ENCODE data around the gene E4F1. TPM values are rescaled to one million over a fixed set of nuclear protein-coding genes. Genes with fewer than 3 reads are reported as not detected.
A peak's percentile ranks its signal among the peaks of the same experiment; 100 is the strongest.
"Not testable (repeated sequence)": the region's sequence is repeated elsewhere in the genome, so short reads cannot be mapped to it uniquely, and the experiment has no call there.

E4F1 gene
- total and polyA plus RNA-seq, 2 donors from 2014 or later = 13.6 to 26.0 TPM

DNA sequence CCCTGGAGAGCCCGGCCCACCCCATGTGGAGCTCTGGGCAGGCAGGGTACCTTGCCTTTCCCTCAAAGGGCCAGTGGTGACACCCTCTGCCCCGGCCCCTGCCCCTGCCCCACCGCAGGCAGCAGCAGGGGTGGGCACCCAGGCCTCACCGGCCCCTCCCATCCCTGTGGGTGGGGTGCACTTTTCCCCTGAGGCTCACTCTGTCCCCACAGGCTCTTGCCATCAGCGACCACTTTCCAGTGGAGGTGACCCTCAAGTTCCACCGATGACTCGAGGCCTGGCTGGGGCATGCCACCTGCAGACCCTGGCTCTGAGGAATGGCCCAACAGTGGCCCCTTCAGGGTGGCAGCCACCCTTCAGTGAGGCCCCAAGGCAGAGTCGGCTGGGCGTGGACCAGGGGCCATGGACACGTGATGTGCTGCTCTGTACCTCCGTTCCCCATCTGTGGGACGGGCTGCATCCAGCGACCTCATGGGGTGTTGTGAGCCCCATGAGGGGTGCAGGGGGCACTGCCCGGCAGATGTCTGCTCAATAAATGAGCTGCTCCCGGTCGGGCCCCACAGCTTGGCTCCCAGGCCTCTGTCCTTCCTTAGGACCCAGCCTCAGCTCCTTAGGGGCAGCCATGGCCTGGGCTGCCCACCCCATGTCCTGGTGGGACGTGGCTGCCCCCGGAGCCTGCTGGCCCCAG, 14.9 kb downstream of the E4F1 start:
- Histone ChIP-seq H3K9ac (ENCODE audit: low read length in 3 of 3) (no peak overlapping the region), H3K36me3 (ENCODE audit: control insufficient read depth in 2 of 3, insufficient read depth in 3 of 3, low read length in 3 of 3) (peaks cover 0 to 17% (median 12%) of the 10 kb centered on the region in 3 donors), H3K27ac (ENCODE audit: low read depth in 2 of 2, low read length in 2 of 2) (no peak overlapping the region), H3K4me1 (ENCODE audit: control insufficient read depth in 2 of 3, insufficient read depth in 2 of 3, low read depth in 1 of 3, low read length in 3 of 3) (peaks cover 0 to 7% (median 0%) of the 10 kb centered on the region in 3 donors), H3K9me3 (ENCODE audit: control insufficient read depth in 2 of 3, insufficient read depth in 1 of 3, low read length in 3 of 3) (no peaks in the 10 kb centered on the region), H3K4me3 (ENCODE audit: low read length in 3 of 3) (no peak overlapping the region), H3K27me3 (ENCODE audit: control insufficient read depth, insufficient read depth, low read length) (no peaks in the 10 kb centered on the region)
- intact Hi-C loops (cut with DNase I) = no loop called here
- TF ChIP-seq, protein P1, sequence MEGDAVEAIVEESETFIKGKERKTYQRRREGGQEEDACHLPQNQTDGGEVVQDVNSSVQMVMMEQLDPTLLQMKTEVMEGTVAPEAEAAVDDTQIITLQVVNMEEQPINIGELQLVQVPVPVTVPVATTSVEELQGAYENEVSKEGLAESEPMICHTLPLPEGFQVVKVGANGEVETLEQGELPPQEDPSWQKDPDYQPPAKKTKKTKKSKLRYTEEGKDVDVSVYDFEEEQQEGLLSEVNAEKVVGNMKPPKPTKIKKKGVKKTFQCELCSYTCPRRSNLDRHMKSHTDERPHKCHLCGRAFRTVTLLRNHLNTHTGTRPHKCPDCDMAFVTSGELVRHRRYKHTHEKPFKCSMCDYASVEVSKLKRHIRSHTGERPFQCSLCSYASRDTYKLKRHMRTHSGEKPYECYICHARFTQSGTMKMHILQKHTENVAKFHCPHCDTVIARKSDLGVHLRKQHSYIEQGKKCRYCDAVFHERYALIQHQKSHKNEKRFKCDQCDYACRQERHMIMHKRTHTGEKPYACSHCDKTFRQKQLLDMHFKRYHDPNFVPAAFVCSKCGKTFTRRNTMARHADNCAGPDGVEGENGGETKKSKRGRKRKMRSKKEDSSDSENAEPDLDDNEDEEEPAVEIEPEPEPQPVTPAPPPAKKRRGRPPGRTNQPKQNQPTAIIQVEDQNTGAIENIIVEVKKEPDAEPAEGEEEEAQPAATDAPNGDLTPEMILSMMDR (IDR thresholded peaks at IDR 0.05; ENCODE audit: borderline replicate concordance, extremely low read depth, insufficient read depth) = no peak
- FAIRE-seq = no peak
- peak in 1 of 5 donors; percentile 76 for DNase-seq

DNA sequence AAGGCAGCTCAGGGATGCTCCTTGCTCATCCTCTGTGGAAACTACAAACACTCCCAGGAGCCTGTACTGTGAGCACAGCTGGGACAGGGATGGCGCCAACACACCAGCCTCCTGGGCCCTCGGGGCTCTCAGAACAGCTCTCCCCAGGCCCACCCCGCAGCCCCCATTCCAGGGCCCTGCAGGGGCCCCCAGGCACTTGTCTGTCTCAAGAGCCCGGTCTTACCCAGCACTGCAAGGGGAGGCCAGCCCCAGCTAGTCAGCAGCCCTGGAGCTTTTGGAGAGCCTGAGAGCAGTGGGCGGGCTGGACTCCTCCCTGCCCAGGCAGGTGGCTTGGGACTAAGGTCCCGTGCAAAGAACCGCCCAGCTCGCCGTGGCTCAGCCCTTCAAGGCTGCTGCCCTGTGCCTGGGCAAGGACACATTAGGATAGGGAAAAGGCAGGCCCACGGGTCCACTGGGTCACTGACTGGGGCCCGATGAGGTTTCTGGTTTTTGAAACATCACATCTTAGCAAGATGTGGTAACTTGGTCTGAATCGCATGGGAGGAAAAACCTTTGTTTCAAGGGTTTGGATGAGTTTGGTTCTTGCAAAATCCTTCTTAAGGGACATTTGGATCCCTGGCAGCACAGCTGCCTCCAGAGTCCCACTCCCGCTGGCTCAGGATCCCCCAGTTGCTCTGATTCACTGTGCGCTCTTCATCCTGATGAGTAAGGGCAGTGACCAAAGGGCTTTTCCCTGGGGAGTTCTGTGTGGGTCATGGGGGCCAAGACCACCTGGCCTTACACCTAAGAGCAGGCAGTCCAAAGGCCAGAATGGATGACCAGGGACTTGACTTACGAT, 15.7 kb downstream of the E4F1 start:
- Histone ChIP-seq H3K36me3 (ENCODE audit: control insufficient read depth in 2 of 3, insufficient read depth in 3 of 3, low read length in 3 of 3) (peaks cover 0 to 19% (median 12%) of the 10 kb centered on the region in 3 donors), H3K9ac (ENCODE audit: low read length in 3 of 3) (no peak overlapping the region), H3K27ac (ENCODE audit: low read depth in 2 of 2, low read length in 2 of 2) (no peak overlapping the region), H3K27me3 (ENCODE audit: control insufficient read depth, insufficient read depth, low read length) (no peaks in the 10 kb centered on the region), H3K9me3 (ENCODE audit: control insufficient read depth in 2 of 3, insufficient read depth in 1 of 3, low read length in 3 of 3) (no peaks in the 10 kb centered on the region), H3K4me3 (ENCODE audit: low read length in 3 of 3) (no peak overlapping the region), H3K4me1 (ENCODE audit: control insufficient read depth in 2 of 3, insufficient read depth in 2 of 3, low read depth in 1 of 3, low read length in 3 of 3) (peaks cover 0 to 7% (median 0%) of the 10 kb centered on the region in 3 donors)
- TF ChIP-seq, protein P1 (IDR thresholded peaks at IDR 0.05; ENCODE audit: borderline replicate concordance, extremely low read depth, insufficient read depth) = no peak
- intact Hi-C loops (cut with DNase I) = no loop called here
- DNase-seq = peak in 1 of 5 donors; percentile 57
- no peak for FAIRE-seq

DNA sequence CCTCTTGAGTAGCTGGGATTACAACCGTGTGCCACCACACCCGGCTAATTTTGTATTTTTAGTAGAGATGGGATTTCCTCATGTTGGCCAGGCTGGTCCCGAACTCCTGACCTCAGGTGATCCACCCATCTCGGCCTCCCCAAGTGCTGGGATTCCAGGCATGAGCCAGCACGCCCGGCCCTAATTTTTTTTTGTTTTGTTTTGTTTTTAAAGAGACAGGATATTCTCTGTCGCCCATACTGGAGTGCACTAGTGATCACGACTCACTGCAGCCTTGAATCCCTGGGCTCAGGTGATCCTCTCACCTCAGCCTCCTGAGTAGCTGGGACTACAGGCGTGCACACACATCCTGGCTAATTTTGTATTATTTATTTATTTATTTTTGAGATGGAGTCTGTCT, 16.9 kb downstream of the E4F1 start:
- H3K4me3 ChIP-seq (ENCODE audit: low read length in 3 of 3); H3K27me3 ChIP-seq (ENCODE audit: control insufficient read depth, insufficient read depth, low read length); H3K4me1 ChIP-seq (ENCODE audit: control insufficient read depth in 2 of 3, insufficient read depth in 2 of 3, low read depth in 1 of 3, low read length in 3 of 3); H3K9ac ChIP-seq (ENCODE audit: low read length in 3 of 3); FAIRE-seq; H3K9me3 ChIP-seq (ENCODE audit: control insufficient read depth in 2 of 3, insufficient read depth in 1 of 3, low read length in 3 of 3); H3K27ac ChIP-seq (ENCODE audit: low read depth in 2 of 2, low read length in 2 of 2); DNase-seq; intact Hi-C loops (cut with DNase I): not testable (repeated sequence)
- H3K36me3 ChIP-seq (ENCODE audit: control insufficient read depth in 2 of 3, insufficient read depth in 3 of 3, low read length in 3 of 3) = peaks cover 0 to 27% (median 12%) of the 10 kb centered on the region in 3 donors

DNA sequence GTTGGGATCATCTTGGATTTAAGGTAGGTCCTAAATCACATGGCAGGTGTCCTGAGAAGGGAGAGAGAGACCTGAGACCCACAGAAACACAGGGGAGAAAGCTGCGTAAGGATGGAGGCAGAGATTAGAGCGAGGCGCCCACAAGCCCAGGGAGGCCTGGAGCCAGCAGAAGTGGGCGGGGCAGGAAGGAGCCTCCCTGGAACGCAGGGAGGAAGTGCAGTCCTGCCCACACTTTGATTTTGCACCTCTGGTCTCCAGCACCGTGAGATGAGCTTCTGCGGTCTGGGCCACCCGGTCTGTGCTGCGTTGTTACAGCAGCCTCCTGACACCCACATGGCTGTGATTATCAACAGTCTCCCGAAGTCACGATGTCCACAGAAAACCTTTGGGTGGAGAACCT, 19.2 kb downstream of the E4F1 start:
- peaks cover 0 to 40% (median 15%) of the 10 kb centered on the region in 3 donors for H3K36me3 ChIP-seq (ENCODE audit: control insufficient read depth in 2 of 3, insufficient read depth in 3 of 3, low read length in 3 of 3)
- H3K4me1 ChIP-seq (ENCODE audit: control insufficient read depth in 2 of 3, insufficient read depth in 2 of 3, low read depth in 1 of 3, low read length in 3 of 3) = no peaks in the 10 kb centered on the region
- H3K27ac ChIP-seq (ENCODE audit: low read depth in 2 of 2, low read length in 2 of 2) = no peak overlapping the region
- FAIRE-seq = no peak
- no peak overlapping the region for H3K9ac ChIP-seq (ENCODE audit: low read length in 3 of 3)
- no peak overlapping the region for H3K4me3 ChIP-seq (ENCODE audit: low read length in 3 of 3)
- no peaks in the 10 kb centered on the region for H3K9me3 ChIP-seq (ENCODE audit: control insufficient read depth in 2 of 3, insufficient read depth in 1 of 3, low read length in 3 of 3)
- intact Hi-C loops (cut with DNase I) = no loop called here
- TF ChIP-seq, protein P1 (IDR thresholded peaks at IDR 0.05; ENCODE audit: borderline replicate concordance, extremely low read depth, insufficient read depth) = no peak
- DNase-seq = no peak
- H3K27me3 ChIP-seq (ENCODE audit: control insufficient read depth, insufficient read depth, low read length) = no peaks in the 10 kb centered on the region

Measured in kidney (tissue), 14 donors.